Measurements from ENCODE around the gene COL18A1.

COL18A1 gene

DNA sequence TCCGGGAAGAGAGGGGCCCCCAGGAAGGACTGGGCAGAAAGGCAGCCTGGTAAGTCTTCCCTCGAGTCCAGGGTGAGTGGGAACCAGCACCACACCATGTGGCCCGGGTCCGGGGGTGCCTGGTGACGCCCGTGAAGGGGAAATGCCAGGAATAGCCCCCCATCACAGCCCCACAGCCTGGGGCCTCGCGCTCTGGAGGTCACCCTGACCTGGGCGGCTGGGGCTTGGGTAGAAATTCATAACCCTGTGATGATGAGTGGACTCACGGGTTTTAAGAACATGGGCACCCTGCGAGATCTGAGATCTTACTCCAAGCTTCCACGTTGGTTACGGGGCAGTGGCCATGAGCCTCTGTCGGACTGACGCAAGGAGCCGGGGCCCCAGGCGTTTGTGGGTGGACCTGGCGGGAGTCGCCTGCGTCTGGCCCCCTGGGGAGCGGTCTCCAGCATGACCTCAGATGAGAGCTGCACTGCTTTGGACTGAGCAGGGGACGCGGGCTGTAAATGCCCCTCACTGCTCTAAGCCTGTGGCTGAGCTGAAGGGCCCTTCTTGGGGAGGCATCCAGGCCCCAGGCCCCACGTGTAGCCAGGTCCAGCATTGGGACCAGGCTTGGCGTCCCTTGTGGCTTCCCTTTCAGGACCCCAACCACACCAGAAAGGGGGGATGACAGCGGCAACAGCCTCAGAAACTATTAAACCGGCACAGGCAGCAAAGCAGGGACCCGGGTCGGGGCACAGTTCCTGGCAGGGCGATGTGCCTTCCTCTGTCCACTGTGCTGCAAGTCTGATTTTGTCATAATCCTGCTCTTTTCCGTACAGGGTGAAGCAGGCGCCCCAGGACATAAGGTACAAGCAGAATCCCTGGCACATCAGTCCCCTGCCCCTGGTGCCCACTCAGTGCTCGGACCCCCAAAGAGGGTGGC, 77.3 kb downstream of the COL18A1 start:
- DNase-seq = no peak

DNA sequence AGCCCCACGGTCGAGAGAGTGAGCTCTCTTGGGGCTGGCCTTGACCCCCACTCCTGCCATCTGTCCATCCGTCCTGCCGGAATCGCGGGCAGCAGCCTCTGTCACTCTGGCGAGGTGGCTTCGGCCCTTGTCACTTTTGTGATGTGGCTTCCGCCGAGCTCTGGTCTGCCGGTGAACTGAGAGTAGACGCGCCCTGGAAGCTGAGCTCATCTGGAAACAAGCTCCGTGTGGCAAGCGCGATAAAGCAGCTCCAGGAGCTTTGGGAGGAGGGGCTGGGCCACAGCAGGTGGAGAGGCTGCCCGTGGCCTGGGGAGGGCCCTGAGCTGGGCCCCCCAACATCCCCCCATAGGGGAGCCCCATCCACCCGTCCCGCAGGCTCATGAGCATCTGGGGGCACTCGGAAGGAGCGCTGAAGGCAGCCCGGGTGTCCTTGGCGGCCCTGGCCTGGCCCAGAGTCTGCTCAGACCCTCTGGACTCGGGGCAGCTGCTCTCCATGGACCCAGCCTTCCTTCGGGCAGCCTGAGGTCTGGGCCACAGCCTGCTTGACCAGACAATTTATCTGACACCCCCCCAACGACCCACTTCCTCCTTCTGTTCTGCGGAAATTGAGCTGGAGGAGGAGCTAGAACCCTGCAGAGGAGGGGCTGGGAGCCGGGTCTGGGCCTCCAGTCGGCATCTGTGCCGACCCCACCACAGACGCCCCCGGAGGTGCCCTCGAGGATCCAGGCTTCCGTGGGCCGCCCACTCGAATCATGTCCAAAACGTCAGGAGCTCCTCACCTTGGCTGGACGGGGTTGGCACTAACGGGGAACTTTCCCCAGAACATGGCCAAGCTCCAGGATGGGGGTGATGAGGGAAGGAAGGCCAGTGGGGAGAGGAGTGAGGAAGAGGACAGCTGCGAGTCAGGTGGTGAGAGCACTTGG, 78.2 kb downstream of the COL18A1 start:
- peak; percentile 47 for DNase-seq

DNA sequence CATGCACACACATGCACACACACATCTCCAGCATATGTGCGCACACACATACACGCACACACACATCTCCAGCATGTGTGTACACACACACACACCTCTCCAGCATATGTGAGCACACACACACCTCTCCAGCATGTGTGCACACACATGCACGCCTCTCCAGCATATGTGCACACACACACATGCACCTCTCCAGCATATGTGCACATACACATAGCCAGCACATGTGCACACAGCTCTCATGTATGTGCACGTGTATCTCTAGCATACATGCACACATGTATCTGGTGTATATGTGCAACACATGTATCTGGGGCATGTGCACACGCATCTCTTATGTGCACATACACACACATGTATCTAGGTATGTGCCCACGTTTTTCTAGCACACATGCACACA, 79.4 kb downstream of the COL18A1 start:
- DNase-seq = no peak

DNA sequence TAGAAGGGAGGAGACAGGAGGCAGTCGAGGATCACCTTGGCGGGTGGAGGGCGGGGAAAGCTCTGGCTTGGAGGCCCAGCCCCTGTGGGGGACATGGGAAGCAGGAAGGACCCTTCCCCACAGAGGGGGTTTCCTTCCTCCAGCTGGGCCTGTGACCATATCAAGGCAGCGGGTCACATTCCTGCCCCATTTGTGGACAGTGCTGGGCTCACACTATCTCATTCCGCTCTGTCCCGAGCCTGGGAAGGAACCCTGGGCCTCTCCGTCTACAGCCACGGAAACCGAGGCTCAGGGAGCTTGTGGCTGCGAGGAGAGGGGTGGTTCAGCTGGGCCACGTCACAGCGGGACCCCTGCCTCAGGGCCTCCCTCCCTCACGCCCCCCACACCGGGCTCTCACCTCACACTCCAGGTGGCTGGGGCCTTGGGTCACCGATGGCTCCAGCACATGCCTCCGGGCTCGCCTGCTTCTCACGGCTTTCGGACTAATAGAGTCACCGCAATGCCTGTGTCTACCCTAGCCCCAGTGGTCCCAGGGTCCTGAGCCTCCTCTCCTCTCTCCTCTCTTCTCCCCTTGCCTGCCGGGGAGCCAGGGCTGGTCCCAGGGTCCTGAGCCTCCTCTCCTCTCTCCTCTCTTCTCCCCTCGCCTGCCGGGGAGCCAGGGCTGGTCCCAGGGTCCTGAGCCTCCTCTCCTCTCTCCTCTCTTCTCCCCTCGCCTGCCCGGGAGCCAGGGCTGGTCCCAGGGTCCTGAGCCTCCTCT, 80.9 kb downstream of the COL18A1 start:
- no peak for DNase-seq

DNA sequence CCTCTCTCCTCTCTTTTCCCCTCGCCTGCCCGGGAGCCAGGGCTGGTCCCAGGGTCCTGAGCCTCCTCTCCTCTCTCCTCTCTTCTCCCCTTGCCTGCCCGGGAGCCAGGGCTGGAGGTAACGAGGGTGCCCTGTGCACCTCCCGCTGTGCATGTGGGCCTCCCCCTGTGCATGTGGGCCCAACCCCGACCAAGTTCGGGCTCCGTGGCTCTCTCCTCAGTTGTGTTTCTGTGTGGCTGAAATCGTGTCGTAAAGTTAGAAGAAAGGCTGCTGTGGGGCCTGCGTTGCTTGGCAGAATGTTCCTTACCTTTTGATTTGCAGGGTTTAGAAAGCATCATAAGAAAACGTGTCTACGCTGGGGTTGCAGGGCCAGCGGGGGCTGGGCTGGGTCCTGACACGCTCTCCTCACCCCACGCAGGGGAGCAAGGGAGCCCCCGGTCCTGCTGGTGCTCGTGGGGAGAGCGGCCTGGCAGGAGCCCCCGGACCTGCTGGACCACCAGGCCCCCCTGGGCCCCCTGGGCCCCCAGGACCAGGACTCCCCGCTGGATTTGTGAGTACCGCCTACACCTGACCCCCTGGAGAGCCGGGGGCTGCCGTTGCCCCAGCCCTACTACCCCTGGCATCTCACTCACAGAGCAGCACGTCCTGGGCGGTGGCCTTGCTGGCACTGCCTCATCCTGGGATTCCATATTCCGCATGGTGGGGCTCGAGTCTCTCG, 81.6 kb downstream of the COL18A1 start:
- no peak for DNase-seq

DNA sequence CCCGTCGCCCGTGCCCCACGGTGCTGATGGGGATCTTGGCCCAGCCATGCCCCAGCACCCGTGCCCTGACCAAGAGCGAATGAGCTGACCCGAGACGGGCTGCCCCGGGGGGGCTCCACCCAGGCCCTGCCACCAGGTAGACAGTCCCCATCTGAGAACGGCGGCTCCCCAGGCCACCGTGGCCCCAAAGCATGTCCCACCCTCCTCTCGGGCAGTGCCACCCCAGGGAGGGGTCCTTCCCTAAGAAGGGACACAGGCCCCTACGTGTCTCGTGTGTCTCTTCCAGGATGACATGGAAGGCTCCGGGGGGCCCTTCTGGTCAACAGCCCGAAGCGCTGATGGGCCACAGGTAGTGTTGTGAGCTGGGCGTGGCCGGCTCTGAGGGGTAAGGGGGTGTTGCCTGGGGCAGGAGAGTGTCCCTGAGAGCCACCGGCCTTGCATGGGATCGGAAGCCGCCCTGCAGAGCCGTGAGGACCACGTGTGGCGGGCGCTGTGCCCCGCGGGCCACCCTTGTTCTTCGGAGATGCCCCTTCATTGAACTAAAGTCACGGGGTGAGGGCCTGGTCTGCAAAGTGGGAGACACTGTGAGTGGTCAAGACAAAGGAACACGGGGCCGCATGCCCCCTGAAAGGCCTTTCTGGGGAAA, 82.3 kb downstream of the COL18A1 start:
- DNase-seq = no peak

DNA sequence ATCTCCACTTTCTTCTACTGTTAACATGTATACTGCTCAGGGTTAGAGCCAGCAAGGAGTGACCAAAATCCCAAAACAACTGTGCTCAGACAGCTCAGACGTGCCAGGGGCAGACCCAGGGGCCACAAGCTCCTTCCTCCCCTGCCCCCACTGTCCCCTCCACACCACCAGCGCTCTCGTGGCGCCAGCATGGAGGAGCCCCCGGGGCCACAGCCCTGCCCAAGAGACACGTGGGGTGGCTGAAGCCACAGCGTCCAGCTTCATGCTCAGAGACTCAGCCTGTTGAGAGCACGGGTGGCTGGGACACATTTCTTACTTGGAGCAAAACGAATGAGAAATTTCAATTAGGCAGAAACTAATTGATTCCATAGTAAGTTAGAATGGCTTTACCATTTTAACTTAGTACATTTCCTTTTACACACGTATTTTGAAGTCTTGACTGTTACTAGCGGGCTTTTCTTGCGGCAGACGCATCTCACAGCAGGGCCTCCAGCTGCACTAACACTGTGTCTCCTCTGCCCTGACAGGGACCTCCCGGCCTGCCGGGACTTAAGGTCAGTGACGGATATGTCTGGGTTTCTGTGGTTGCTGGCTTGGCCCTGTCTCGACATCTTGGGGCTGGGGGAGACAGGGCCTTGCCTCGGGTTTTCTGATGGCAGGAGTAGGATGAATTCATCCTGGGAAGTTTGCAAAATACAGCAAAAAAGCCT, 83.1 kb downstream of the COL18A1 start:
- no peak for DNase-seq

DNA sequence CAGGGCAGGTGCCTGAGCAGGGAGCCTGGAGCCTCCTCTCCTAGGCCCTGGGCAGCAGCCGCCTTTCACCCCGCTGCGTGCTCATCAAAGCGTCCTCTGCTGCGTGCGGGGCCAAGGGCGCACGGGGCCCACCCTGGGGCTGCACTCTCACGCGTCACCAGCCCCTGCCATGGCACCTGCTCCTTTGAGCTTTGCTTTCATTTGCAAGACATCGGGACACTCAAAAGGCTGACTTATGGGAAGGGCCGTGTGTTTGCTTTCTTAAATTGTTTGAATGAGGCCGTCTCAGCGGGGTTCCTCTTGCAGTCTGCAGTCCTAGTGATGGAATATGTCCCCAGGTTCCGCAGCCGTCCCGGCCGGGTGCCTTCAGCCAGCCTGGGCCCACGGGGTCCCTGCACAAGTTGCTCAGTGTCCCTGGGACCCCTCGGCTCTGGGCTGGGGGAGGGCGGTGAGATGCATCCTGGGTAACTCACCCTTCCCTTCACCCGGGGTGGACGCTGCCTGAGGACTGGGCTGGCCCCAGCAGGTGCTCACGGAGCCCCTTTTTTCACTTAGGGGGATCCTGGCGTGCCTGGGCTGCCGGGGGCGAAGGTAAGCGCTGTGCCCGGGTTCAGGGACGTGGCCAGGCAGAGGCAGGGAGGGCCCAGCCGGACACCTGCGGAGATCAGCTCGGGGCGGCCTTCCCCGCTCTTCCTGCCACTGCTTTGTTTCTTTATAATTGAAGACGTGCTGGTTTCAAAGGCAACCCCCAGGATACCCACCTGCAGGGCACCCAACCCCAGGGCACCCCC, 84.2 kb downstream of the COL18A1 start:
- DNase-seq = no peak

DNA sequence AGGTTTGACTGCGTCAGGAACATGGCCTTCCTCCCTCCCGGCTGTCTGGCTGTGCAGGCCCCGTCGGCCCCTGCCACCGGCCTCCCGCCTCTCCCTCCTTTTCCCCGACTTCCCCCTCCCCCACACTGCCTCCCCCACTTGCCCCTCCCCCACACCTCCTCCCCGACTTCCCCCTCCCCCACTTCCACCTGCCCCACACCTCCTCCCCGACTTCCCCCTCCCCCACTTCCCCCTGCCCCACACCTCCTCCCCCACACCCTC, 84.7 kb downstream of the COL18A1 start:
- no peak for DNase-seq

DNA sequence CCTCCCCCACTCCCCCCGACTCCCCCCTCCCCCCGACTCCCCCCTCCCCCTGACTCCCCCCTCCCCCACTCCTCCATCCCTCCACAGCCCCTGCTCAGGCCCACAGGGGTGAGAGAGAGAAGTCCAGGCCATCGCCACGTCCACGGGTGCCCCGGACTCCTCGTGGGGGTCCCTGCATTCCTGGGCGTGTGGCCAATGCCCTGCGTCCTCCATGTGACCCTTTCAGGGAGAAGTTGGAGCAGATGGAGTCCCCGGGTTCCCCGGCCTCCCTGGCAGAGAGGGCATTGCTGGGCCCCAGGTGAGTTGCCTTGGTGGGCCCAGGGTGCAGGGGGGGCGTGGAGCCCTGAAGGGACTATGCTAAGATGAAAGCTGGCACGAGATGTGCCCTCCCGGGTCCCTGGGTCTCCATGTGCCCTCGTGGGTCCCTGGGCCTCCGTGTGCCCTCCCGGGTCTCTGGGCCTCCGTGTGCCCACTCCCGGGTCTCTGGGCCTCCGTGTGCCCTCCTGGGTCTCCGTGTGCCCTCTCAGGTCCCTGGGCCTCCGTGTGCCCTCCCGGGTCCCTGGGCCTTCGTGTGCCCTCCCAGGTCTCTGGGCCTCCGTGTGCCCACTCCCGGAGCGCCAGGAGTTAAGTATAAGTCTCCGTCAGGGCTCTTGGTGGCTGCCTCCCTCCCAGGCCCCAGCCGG, 85.2 kb downstream of the COL18A1 start:
- no peak for DNase-seq

DNA sequence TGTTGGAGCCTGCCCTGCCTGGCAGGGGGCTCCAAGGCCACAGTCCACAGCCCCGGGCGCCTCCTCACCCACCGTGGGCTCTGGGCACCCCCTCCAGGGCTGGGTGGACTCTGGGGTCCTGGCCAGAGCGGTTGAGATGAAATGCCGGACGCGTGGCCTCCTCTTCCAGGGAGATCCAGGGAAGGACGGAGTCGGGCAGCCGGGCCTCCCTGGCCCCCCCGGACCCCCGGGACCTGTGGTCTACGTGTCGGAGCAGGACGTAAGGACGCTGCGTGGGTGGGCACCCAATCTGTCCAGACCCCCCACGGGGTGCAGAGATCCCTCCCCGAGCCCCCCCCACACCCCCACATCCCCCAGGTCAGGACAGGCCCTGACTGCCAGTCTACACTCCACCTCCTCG, 86.1 kb downstream of the COL18A1 start:
- no peak for DNase-seq

DNA sequence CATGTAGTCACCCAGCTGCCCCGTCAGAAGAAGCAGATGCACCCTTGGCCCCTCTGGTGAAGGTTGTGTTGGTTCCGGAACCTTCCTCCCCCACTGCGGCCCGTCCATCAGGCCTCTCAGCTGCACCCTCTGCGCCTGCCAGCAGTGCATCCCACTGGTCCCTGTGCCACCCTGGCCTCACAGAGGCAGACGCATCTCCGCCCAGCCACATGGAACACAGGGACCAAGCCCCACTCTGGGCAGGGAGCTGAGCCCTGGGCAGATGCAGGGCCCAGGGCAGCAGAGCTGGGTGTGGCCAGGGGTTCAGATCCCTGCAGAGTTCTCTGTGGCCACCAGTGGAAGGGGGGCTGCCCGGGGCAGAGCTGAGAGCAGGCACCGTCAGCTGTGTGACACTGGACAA, 86.7 kb downstream of the COL18A1 start:
- DNase-seq = no peak

DNA sequence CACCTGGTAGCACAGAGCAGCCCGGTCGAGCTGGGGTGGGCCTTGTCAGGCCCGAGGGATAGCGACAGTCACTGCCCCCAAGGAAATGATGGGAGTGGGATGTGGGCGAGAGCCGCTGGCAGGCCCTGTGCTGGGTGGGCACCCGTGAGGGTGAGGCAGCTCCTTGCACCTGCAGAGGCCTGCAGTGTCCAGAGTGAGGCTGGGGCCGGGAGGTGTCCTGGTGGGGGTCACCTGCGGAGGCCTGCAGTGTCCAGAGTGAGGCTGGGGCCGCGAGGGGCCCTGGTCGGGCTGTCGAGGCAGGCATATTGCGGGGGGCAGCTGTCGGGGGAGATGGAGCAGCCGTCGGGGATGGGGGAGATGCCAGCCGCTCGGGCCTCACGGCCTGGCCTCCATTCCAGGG, 87.8 kb downstream of the COL18A1 start:
- no peak for DNase-seq

DNA sequence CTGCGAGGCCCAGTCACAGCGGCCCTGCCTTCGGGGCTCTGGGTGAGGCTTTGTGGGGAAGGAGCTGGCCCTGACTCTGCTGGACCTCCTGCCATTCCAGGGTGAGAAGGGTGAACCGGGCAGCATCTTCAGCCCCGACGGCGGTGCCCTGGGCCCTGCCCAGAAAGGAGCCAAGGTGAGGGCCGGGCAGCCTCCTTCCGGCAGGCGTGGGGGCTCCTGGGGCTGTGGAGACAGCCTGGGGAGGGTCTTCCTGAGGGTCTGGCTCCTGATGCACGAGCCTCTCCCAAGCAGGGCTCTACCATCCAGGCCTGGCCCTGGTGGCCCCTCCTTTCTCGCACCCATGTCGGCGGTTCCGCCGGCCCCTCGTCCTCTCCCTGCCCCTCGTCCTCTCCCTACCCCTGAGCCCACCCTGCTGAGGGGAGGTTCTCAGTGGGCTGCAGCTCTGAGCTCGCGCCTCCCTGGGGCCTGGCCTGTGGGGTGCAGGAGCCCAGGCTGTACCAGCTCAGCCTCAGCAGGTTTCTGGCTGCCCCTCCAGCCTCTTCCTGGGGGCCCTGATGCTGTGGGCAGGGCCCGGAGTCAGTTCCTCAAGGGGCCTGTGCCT, 88.5 kb downstream of the COL18A1 start:
- no peak for DNase-seq

DNA sequence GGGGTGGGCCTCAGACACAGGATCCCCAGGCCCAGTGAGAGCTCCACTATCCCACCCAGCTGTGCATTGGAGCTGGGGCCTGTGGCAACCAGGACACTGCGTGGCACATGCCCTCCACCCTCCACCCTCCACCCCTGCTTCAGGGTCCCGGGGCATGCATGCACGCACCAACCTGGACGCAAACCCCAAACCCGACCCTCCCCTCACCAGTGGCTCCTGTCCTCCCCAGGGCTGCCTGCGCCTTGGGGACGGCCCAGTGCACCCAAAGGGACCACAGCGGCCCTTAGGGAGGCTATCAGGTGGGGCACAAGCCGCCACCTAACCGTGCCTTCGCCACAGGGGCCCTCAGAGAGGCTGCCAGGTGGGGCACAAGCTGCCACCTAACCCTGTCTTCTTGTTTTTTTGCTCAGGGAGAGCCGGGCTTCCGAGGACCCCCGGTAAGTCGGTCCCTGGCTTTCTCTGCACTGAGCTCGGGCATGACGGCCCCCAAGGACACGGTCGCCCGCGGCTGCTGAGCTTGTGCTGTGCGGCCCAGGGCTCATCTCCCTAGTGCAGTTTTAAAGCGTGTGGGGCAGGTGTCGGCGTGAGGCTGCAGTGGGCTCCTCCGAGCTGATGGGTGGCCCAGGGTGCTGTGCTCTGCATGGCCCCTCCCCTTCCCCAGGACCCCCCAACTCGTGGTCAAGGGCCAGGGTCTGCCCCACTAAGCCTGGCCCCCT, 89.3 kb downstream of the COL18A1 start:
- DNase-seq = no peak

DNA sequence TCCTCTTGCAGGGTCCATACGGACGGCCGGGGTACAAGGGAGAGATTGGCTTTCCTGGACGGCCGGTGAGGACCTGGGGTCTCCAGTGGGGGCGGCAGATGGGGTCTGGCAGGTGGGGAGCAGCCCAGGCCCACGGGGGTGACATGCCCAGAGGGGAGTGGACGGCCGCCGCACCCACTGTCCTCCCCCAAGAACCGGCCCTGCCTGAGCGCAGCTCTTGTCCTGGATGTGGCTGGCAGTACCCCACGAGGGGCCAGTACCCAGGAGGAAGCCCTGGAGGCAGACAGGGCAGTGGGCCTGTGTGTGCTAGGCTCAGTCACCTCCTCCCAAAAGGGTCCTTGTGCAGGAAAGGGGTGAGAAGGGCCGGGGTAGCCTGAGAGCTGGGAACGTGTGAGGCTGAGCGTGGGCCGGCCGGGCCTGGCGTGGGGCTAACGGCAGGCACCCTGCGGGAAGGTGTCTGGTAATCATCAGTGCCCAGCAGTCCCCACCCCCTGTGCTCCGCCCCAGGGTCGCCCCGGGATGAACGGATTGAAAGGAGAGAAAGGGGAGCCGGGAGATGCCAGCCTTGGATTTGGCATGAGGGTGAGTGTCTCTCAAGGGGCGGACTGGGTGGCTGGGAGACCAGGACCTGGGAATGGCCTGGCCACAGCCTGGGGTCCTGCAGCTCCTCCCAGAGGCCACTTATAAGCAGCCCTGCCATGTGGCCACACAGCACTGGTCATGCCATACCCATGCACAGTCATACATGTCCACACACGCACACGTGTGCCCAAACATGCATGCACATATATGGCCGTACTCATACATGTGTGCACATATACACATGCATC, 90.1 kb downstream of the COL18A1 start:
- DNase-seq = no peak

DNA sequence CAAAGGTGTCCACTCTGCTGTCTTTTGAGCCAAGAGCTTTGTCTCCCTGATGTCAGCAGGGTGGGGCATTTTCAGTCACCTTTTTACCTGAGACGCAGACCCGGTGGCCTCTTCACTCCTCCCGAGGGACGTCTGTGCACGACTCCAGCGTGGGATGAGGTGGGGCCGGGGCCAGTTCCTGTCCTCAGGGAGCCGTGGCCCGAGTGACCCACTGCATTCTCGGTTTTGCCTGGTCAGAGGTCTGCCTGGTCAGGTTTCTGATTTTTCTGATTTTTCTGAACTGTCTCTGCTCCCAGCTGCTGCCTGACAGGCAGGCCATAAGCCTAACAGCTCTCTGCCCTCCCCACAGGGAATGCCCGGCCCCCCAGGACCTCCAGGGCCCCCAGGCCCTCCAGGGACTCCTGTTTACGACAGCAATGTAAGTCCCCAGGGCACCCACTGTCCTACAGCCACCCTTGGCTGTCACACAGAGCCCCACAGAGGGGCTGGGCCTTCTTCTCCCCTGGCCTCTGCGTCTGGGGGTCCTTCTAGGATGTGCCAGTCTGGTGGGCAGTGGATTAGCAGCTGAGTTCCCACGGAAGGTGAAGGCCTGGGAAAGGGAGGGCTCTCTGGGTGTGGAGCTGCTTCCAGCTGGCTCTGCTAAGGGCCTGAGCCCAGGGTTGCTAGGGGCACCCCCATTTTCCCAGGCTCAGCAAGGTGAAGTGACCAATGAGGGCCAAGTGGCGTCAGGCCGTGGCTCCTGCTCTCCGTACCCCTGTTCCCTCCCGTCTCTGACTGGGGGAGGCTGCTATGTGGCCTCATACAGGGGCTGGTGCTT, 91.4 kb downstream of the COL18A1 start:
- DNase-seq = no peak

Data from CD4-positive, alpha-beta T cell treated with Interleukin-10 for 1 hour (primary cell).